ENCODE measurements around the gene ZNF526.

The ZNF526 gene

GRCh38 chr19:42199440-42200115, 20.5 kb upstream of the ZNF526 start (continued):
- TF ChIP-seq ISL1 (CRISPR knock-in tag; IDR thresholded peaks at IDR 0.05): no peak
- no peak for TF ChIP-seq ESRRG (CRISPR knock-in tag; IDR thresholded peaks at IDR 0.05)
- TF ChIP-seq CSRNP3 (CRISPR knock-in tag; IDR thresholded peaks at IDR 0.05): no peak
- TF ChIP-seq PATZ1 (CRISPR knock-in tag; IDR thresholded peaks at IDR 0.05; ENCODE audit: borderline replicate concordance): no peak
- no peak for TF ChIP-seq ZC3H10 (CRISPR knock-in tag; IDR thresholded peaks at IDR 0.05)

- no peak for ATAC-seq
Measured at GRCh38 chr19:42200116-42200715, 19.9 kb upstream of the ZNF526 start.

GRCh38 chr19:42201489-42202289, 18.4 kb upstream of the ZNF526 start:
- ATAC-seq: no peak
- TF ChIP-seq ZNF565 (CRISPR knock-in tag; conservative IDR thresholded peaks at IDR 0.05; ENCODE audit: low read depth): no peak
- TF ChIP-seq TSHZ2 (CRISPR knock-in tag; IDR thresholded peaks at IDR 0.05): no peak
- no peak for TF ChIP-seq SNAI2 (CRISPR knock-in tag; IDR thresholded peaks at IDR 0.05)
- TF ChIP-seq BACH2 (CRISPR knock-in tag; IDR thresholded peaks at IDR 0.05; ENCODE audit: borderline replicate concordance): no peak
- TF ChIP-seq ZFP30 (CRISPR knock-in tag; IDR thresholded peaks at IDR 0.05): no peak
- TF ChIP-seq CSDC2 (CRISPR knock-in tag; IDR thresholded peaks at IDR 0.05): no peak
- TF ChIP-seq ARNTL (CRISPR knock-in tag; IDR thresholded peaks at IDR 0.05; ENCODE audit: borderline replicate concordance, low read depth): no peak
- no peak for TF ChIP-seq CSRNP3 (CRISPR knock-in tag; IDR thresholded peaks at IDR 0.05)
- TF ChIP-seq OSR1 (CRISPR knock-in tag; IDR thresholded peaks at IDR 0.05): no peak
- TF ChIP-seq ZFP3 (CRISPR knock-in tag; IDR thresholded peaks at IDR 0.05): no peak
- TF ChIP-seq PPARA (CRISPR knock-in tag; IDR thresholded peaks at IDR 0.05; ENCODE audit: borderline replicate concordance): no peak
- no peak for TF ChIP-seq CREB5 (CRISPR knock-in tag; IDR thresholded peaks at IDR 0.05; ENCODE audit: low read depth)
- TF ChIP-seq POU6F1 (CRISPR knock-in tag; IDR thresholded peaks at IDR 0.05; ENCODE audit: borderline replicate concordance, low read depth): no peak
- TF ChIP-seq ISL1 (CRISPR knock-in tag; IDR thresholded peaks at IDR 0.05): no peak
- TF ChIP-seq TOX (CRISPR knock-in tag; IDR thresholded peaks at IDR 0.05; ENCODE audit: borderline replicate concordance): no peak
- no peak for TF ChIP-seq GLIS3 (CRISPR knock-in tag; IDR thresholded peaks at IDR 0.05)
- no peak for TF ChIP-seq RARB (CRISPR knock-in tag; IDR thresholded peaks at IDR 0.05)

More at GRCh38 chr19:42200116-42200715, 19.9 kb upstream of the ZNF526 start:
- TF ChIP-seq OSR1 (CRISPR knock-in tag; IDR thresholded peaks at IDR 0.05) (no peak), GLIS3 (CRISPR knock-in tag; IDR thresholded peaks at IDR 0.05) (no peak), BACH2 (CRISPR knock-in tag; IDR thresholded peaks at IDR 0.05; ENCODE audit: borderline replicate concordance) (no peak), CSRNP3 (CRISPR knock-in tag; IDR thresholded peaks at IDR 0.05) (no peak), PPARA (CRISPR knock-in tag; IDR thresholded peaks at IDR 0.05; ENCODE audit: borderline replicate concordance) (no peak), ARNTL (CRISPR knock-in tag; IDR thresholded peaks at IDR 0.05; ENCODE audit: borderline replicate concordance, low read depth) (no peak), ZFP3 (CRISPR knock-in tag; IDR thresholded peaks at IDR 0.05) (no peak), ZNF565 (CRISPR knock-in tag; conservative IDR thresholded peaks at IDR 0.05; ENCODE audit: low read depth) (no peak)

Measured in SK-N-SH treated with all-trans-retinoic acid at 6 μM for 48 hours (cell line).